IMR-90 (cell line): ENCODE data around the gene HOXC6. TPM values are rescaled to one million over a fixed set of nuclear protein-coding genes. Genes with fewer than 3 reads are reported as not detected.

Source experiments
- ATAC-seq: fragments of 200-7000 bp; cut with Tn5 transposase; 2 replicates; pipeline ENCODE4 v1.9.1; 2020; ENCODE audit warnings: low read depth, mild to moderate bottlenecking, moderate library complexity
- BruUV-seq: library from RNA; stranded (reverse); fragments of 400-500 nt; replicated peaks from 2 replicates; lab custom pipeline; 2021; lab: Mats Ljungman, UMichigan
- CTCF ChIA-PET: fragments of 300-600 bp; formaldehyde crosslinking; extraction: SDS; loops from one replicate; lab custom pipeline; 2021; ENCODE audit warnings: antibody characterized with exemption; lab: Yijun Ruan, JAX
- POLR2A ChIA-PET: fragments of 300-600 bp; sonication (Branson Sonifier 250); formaldehyde crosslinking; loops from one replicate; lab custom pipeline; 2022; ENCODE audit warnings: antibody characterized with exemption; ENCODE audit not compliant: unreplicated experiment; lab: Charles Lee
- DNase-seq: peaks from one replicate; pipeline ENCODE4 v3.0.0; 2013
- H2AFZ ChIP-seq: replicated peaks from 2 replicates; pipeline ENCODE3; 2013; ENCODE audit warnings: low read length, mild to moderate bottlenecking; ENCODE audit not compliant: poor library complexity
- H2AK5ac ChIP-seq: 2 replicates; pipeline ENCODE4 v1.6.1; 2013; ENCODE audit warnings: low read depth, low read length, inconsistent platforms
- H2AK9ac ChIP-seq: replicated peaks from 2 replicates; pipeline ENCODE3; 2013; ENCODE audit warnings: mild to moderate bottlenecking, low read depth, low read length, moderate library complexity; ENCODE audit not compliant: poor library complexity
- H2BK120ac ChIP-seq: 2 replicates; pipeline ENCODE4 v1.6.1; 2013; ENCODE audit warnings: low read depth, low read length, inconsistent platforms
- H2BK15ac ChIP-seq: 3 replicates; pipeline ENCODE4 v1.6.1; 2013; ENCODE audit warnings: low read depth, low read length, inconsistent platforms
- H2BK20ac ChIP-seq: 2 replicates; pipeline ENCODE4 v1.6.1; 2013; ENCODE audit warnings: low read depth, mild to moderate bottlenecking, inconsistent platforms, low read length, moderate library complexity
- H2BK5ac ChIP-seq: 2 replicates; pipeline ENCODE4 v1.6.1; 2013; ENCODE audit warnings: mild to moderate bottlenecking, low read depth, low read length, inconsistent platforms; ENCODE audit not compliant: poor library complexity, severe bottlenecking
- H3K14ac ChIP-seq: replicated peaks from 2 replicates; pipeline ENCODE4 v1.6.1; 2013; ENCODE audit warnings: low read depth, low read length, inconsistent platforms
- H3K18ac ChIP-seq: 2 replicates; pipeline ENCODE4 v1.6.1; 2013; ENCODE audit warnings: low read depth, low read length, control low read depth
- H3K23ac ChIP-seq: 2 replicates; pipeline ENCODE4 v1.6.1; 2013; ENCODE audit warnings: low read depth, low read length, inconsistent platforms
- H3K27ac ChIP-seq: 2 replicates; pipeline ENCODE4 v1.5.1; 2013; ENCODE audit warnings: mild to moderate bottlenecking, control low read depth, low read length; ENCODE audit not compliant: insufficient read depth
- H3K27me3 ChIP-seq: 2 replicates; pipeline ENCODE4 v1.6.1; 2013; ENCODE audit warnings: low read length; ENCODE audit not compliant: control insufficient read depth, insufficient read depth
- H3K36me3 ChIP-seq: 2 replicates; pipeline ENCODE4 v1.6.1; 2013; ENCODE audit warnings: low read length, mixed read lengths; ENCODE audit not compliant: control insufficient read depth, insufficient read depth
- H3K4ac ChIP-seq: 2 replicates; pipeline ENCODE4 v1.6.1; 2013; ENCODE audit warnings: low read depth, low read length, inconsistent platforms
- H3K4me1 ChIP-seq: 2 replicates; pipeline ENCODE4 v1.6.1; 2013; ENCODE audit warnings: low read length, mixed read lengths; ENCODE audit not compliant: control insufficient read depth, insufficient read depth
- H3K4me2 ChIP-seq: 2 replicates; pipeline ENCODE4 v1.6.1; 2013; ENCODE audit warnings: low read depth, mild to moderate bottlenecking, control low read depth, low read length, moderate library complexity
- H3K4me3 ChIP-seq: 2 replicates; pipeline ENCODE4 v1.5.1; 2013; ENCODE audit warnings: low read depth, mild to moderate bottlenecking, control low read depth, low read length, moderate library complexity; ENCODE audit not compliant: insufficient read depth
- H3K56ac ChIP-seq: 2 replicates; pipeline ENCODE4 v1.6.1; 2013; ENCODE audit warnings: low read length, inconsistent platforms; ENCODE audit not compliant: insufficient read depth; ENCODE audit errors: extremely low read depth
- H3K79me1 ChIP-seq, 2 experiments: 2 replicates each; pipeline ENCODE4 v1.6.1; 2013; ENCODE audit warnings: low read length in 2 of 2, inconsistent platforms in 1 of 2, low read depth in 1 of 2
- H3K9ac ChIP-seq: 2 replicates; pipeline ENCODE4 v1.6.1; 2013; ENCODE audit warnings: low read depth, low read length, control low read depth
- H3K9me1 ChIP-seq: 2 replicates; pipeline ENCODE4 v1.6.1; 2013; ENCODE audit warnings: low read length, inconsistent platforms; ENCODE audit not compliant: insufficient read depth
- H3K9me3 ChIP-seq: 2 replicates; pipeline ENCODE4 v1.6.1; 2013; ENCODE audit warnings: low read length; ENCODE audit not compliant: control insufficient read depth, insufficient read depth
- H4K20me1 ChIP-seq: 2 replicates; pipeline ENCODE4 v1.6.1; 2013; ENCODE audit warnings: low read length, inconsistent platforms; ENCODE audit not compliant: insufficient read depth
- H4K5ac ChIP-seq: 2 replicates; pipeline ENCODE4 v1.6.1; 2013; ENCODE audit warnings: mild to moderate bottlenecking, low read depth, low read length, control low read depth
- H4K8ac ChIP-seq, 2 experiments: 2 replicates each; pipeline ENCODE4 v1.6.1; 2013; ENCODE audit warnings: low read depth in 2 of 2, low read length in 2 of 2, control low read depth in 1 of 2, inconsistent platforms in 1 of 2
- H4K91ac ChIP-seq: 2 replicates; pipeline ENCODE4 v1.6.1; 2013; ENCODE audit warnings: low read depth, low read length, inconsistent platforms; ENCODE audit not compliant: insufficient read depth
- CHD1 ChIP-seq: IDR thresholded peaks from 2 replicates; pipeline ENCODE4 v1.6.1; 2012; ENCODE audit warnings: low read depth, low read length, improper control_type of control experiment
- NFE2L2 ChIP-seq: fragments of 150-350 bp; IDR thresholded peaks from 2 replicates; pipeline ENCODE4 v1.6.1; 2016; ENCODE audit warnings: low read depth, mild to moderate bottlenecking, low read length
- WGBS, 2 experiments: methylation state at CpG; one replicate each; pipeline versions ENCODE4 v1.1.5 to v1.1.7; 2013; ENCODE audit warnings: missing lambda C conversion rate in 2 of 2; ENCODE audit not compliant: insufficient read length in 1 of 2; ENCODE audit errors: extremely low coverage in 2 of 2; 5-methylcytosine and 5-hydroxymethylcytosine counted together
- dilution Hi-C: fragments of 300-500 bp; cut with HindIII; formaldehyde crosslinking; loops from one replicate; pipeline ENCODE4 v1.14.3; 2018; ENCODE audit warnings: low sequenced_read_pairs; ENCODE audit not compliant: unreplicated experiment
- in situ Hi-C: fragments of 300-500 bp; cut with MboI; formaldehyde crosslinking; loops from 3 replicates; pipeline ENCODE4 v1.14.3; 2019; ENCODE audit warnings: low sequenced_read_pairs, inconsistent platforms, mixed read lengths
- intact Hi-C: fragments of 100-400 bp; cut with micrococcal nuclease; formaldehyde crosslinking; loops from 2 replicates; pipeline ENCODE4 v1.10.0; 2022
- polyA plus RNA-seq, 3 experiments: library from polyadenylated mRNA; depleted of rRNA; stranded (reverse); fragments of >200 nt; gene quantifications; 2 replicates each; pipeline ENCODE4 v1.2.3, GENCODE V29; 2012; ENCODE audit warnings: low replicate concordance in 1 of 3
- total RNA-seq: library from RNA; depleted of rRNA; stranded (reverse); fragments of >200 nt; gene quantifications from 2 replicates; pipeline ENCODE4 v1.2.3, GENCODE V29; 2012
- TF ChIP-seq, protein P1 (sequence below): conservative IDR thresholded peaks from 2 replicates; pipeline ENCODE4 v1.5.1; 2012; ENCODE audit warnings: mild to moderate bottlenecking, low read depth, low read length, improper control_type of control experiment

The HOXC6 gene
- total and polyA plus RNA-seq, 2 of the 4 experiments (the other 2 are of a cell fraction), result 1.1 TPM; not detected in 1

DNA sequence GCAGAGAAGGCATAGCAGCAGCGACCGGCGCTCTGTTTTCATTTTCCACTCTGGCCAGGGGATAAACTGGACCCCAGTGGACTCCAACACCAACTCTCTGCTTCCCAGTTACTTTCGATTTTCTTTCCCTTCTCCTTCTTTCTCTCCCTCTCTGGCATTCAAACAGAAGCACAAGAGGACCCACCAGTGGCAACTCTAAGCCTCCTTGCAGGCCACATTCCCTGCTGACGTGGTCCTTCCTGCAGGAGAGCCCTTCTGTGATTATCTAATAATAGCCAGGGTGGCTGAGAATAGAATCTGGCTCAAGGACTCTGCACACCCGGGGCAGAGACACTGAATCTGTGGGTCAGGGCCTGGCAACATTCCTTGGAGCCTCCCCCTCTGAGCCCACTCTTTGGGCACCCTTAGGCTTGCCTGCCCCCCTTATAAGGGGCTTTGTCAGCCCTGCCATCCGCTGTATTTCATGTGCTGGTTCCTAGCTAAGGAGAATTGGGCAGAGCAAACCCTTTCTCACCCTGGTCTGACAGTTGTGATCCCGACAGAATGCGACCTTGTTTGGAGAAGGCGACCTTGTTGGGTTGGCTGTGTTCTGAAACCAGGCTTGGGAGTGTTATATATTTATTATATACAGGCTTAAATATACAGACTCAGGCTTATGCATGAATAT is 8.2 kb upstream of the HOXC6 start:
- H4K91ac ChIP-seq, result no peak overlapping the region
- H2BK15ac ChIP-seq, result no peak overlapping the region
- H3K9me3 ChIP-seq, result peaks cover 3% of the 10 kb centered on the region
- POLR2A ChIA-PET, result no interaction called here
- no peaks in the 10 kb centered on the region for H3K4me1 ChIP-seq
- in situ Hi-C loops, result no loop called here
- intact Hi-C loops, result no loop called here
- no peak overlapping the region for H3K14ac ChIP-seq
- H3K56ac ChIP-seq, result no peak overlapping the region
- no peak overlapping the region for H2BK5ac ChIP-seq
- H3K27ac ChIP-seq, result no peak overlapping the region
- WGBS, 2 experiments, result 20% methylated on average over 1 of the region's 10 CpGs; no CpG with 5 or more reads in 1 of the 2 experiments
- no TSS peak for BruUV-seq
- no peak overlapping the region for H2BK120ac ChIP-seq
- no peaks in the 10 kb centered on the region for H3K36me3 ChIP-seq
- no peak overlapping the region for H3K9ac ChIP-seq
- DNase-seq (no peak), ATAC-seq (no peak)
- no peak overlapping the region for H2BK20ac ChIP-seq
- no peak overlapping the region for H4K5ac ChIP-seq
- peaks cover 86% of the 10 kb centered on the region for H3K27me3 ChIP-seq
- TF ChIP-seq, protein P1, sequence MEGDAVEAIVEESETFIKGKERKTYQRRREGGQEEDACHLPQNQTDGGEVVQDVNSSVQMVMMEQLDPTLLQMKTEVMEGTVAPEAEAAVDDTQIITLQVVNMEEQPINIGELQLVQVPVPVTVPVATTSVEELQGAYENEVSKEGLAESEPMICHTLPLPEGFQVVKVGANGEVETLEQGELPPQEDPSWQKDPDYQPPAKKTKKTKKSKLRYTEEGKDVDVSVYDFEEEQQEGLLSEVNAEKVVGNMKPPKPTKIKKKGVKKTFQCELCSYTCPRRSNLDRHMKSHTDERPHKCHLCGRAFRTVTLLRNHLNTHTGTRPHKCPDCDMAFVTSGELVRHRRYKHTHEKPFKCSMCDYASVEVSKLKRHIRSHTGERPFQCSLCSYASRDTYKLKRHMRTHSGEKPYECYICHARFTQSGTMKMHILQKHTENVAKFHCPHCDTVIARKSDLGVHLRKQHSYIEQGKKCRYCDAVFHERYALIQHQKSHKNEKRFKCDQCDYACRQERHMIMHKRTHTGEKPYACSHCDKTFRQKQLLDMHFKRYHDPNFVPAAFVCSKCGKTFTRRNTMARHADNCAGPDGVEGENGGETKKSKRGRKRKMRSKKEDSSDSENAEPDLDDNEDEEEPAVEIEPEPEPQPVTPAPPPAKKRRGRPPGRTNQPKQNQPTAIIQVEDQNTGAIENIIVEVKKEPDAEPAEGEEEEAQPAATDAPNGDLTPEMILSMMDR, result no peak
- no peak for TF ChIP-seq CHD1
- TF ChIP-seq NFE2L2, result no peak
- H3K79me1 ChIP-seq, result no peaks in the 10 kb centered on the region
- H3K23ac ChIP-seq, result no peak overlapping the region
- H2AK5ac ChIP-seq, result no peak overlapping the region
- no peak overlapping the region for H2AK9ac ChIP-seq
- no peak overlapping the region for H3K4me2 ChIP-seq
- no peak overlapping the region for H3K4me3 ChIP-seq
- H3K9me1 ChIP-seq, result no peaks in the 10 kb centered on the region
- no peak overlapping the region for H4K8ac ChIP-seq
- no peak overlapping the region for H3K4ac ChIP-seq
- H2AFZ ChIP-seq, result no peak overlapping the region
- H3K18ac ChIP-seq, result no peak overlapping the region
- dilution Hi-C loops, result no loop called here
- H4K20me1 ChIP-seq, result no peaks in the 10 kb centered on the region
- CTCF ChIA-PET, result no interaction called here
